ENCODE data around the gene FFAR3. TPM values are rescaled to one million over a fixed set of nuclear protein-coding genes. Genes with fewer than 3 reads are reported as not detected.

Gene FFAR3, protein sequence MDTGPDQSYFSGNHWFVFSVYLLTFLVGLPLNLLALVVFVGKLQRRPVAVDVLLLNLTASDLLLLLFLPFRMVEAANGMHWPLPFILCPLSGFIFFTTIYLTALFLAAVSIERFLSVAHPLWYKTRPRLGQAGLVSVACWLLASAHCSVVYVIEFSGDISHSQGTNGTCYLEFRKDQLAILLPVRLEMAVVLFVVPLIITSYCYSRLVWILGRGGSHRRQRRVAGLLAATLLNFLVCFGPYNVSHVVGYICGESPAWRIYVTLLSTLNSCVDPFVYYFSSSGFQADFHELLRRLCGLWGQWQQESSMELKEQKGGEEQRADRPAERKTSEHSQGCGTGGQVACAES
- under 1 TPM in 3 of 4 donors, not detected in 1; 0.13 to 0.19 (median 0.17) TPM for polyA plus RNA-seq (ENCODE audit: insufficient read length in 4 of 4)

DNA sequence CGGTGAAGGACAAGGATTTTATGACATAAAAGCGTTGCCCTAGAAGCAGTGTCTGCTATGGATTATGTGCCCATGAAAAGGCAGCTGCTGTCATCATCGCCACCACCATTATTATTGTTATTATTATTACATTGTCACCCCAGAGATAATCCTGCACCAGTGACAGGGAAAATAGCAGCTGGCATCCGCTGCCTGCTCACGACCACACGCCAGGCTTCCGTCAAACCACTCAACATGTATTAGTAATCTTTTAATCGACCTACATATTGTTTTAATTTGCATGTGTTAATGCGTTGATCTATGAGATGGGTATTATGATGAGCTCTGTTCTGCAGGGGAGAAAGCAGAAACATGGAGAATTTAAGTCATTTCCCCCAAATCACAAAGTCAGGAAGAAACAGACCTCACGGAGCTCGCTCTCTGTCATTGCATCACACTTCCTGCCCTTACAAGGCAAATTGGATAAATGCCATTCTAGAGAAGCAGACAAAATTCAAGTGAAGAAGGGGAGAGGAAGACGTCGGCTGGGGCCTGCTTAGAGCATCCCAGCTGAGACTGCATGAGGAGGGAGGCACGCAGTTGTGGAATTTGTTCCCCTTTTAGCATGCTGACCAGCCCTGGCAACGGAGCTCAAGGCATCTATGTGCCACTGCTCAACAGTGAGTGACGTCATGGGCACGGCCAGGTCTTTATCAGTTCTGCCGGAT is at the start of gene FFAR3:
Gene FFAR3 (plus strand): TSS at position 594 of the 707 bp plus-strand sequence. CDS start 431 bp downstream, outside the sequence.
- DNase-seq (ENCODE audit: low read depth in 4 of 4, low spot score in 2 of 4), result no peak

DNA sequence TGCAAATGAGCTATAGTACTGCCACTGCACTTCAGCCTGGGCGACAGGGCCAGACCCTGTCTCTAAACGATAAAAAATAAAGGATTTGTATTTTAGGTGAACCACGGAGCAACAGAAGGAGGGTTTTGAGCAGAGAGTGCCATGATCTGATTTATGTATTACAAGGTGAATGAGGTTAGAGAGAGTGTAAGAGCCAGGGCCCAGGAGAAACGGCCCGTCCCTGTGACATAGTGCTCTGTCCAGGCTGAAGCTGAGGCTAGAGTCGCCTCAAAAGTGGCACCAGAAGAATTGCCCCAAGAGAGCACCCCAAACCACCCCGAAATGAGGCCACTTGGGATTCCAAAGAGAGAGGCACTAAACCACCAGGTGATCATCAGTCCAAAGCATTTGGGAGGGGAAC is 49.4 kb upstream of the FFAR3 start:
- DNase-seq (ENCODE audit: low read depth in 4 of 4, low spot score in 2 of 4), result no peak

DNA sequence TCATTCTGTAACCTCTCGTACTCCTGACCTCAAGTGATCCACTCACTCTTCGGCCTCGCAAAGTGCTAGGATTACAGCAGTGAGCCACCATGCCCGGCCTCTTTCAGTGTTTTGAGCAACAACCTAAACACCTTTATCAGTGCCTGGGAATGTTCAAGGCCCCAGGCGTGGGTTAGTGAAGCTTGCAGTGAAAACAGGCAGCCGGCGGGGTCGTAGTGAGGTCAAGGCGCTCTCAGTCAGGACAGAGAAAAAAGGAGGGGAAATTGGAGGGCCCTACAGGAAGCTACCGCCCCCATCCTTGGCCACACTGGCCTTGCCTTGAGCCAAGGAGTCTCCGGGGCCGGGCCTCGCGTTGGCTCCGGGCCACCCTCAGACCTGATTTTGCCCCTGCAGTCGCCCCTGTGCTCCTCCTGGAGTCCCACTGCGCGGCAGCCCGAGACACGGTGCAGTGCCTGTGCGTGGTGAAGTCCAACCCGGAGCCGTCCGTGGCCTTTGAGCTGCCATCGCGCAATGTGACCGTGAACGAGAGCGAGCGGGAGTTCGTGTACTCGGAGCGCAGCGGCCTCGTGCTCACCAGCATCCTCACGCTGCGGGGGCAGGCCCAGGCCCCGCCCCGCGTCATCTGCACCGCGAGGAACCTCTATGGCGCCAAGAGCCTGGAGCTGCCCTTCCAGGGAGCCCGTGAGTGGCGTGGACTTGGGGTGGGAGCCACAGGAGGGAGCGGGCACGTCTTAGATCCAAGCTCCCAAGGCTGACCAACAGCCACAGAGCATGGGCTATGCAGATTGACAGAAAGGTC is 48.6 kb upstream of the FFAR3 start:
- peak in 3 of 4 donors; percentile 50 to 77 (median 66) for DNase-seq (ENCODE audit: low read depth in 4 of 4, low spot score in 2 of 4)

DNA sequence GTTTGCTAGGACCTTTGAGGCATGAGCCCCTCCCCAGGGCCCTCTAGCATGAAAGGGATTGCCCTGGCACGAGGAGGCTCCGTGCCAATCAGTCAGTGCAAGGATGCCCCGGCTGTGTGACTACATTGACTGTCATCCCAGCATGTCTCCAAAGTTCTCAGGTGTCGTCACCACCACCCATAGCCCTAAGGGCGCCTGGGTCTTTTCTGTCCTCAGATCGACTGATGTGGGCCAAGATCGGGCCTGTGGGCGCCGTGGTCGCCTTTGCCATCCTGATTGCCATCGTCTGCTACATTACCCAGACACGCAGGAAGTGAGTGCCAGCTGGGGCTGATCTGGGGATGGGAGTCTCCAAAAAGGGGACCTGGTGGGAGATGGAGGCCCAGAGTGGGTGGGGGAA is 47.9 kb upstream of the FFAR3 start:
- no peak for DNase-seq (ENCODE audit: low read depth in 4 of 4, low spot score in 2 of 4)

DNA sequence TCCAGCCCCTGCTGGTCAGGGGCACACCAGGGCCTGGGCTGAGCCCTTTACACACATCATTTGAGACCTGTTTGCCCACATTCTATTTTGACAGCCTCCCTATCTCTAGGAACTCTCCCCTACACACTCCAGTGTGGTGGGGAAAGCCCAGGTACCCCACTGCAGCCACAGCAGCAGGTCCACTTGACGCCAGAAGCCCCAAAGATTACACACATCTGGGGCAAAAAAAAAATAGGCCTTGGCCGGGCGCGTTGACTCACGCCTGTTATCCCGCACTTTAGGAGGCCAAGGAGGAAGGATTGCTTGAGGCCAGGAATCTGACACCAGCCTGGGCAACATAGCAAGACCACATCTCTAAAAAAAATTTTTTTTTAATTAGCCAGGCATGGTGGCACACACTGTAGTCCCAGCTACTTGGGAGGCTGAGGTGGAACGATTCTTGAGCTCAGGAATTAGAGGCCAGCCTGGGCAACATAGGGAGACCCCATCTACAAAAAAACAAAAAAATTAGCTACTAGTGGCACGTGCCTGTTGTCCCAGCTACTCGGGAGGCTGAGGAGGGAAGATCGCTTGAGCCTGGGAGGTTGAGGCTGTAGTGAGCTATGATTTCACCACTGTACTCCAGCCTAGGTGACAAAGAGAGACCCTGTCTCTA is 47.3 kb upstream of the FFAR3 start:
- DNase-seq (ENCODE audit: low read depth in 4 of 4, low spot score in 2 of 4), result no peak

DNA sequence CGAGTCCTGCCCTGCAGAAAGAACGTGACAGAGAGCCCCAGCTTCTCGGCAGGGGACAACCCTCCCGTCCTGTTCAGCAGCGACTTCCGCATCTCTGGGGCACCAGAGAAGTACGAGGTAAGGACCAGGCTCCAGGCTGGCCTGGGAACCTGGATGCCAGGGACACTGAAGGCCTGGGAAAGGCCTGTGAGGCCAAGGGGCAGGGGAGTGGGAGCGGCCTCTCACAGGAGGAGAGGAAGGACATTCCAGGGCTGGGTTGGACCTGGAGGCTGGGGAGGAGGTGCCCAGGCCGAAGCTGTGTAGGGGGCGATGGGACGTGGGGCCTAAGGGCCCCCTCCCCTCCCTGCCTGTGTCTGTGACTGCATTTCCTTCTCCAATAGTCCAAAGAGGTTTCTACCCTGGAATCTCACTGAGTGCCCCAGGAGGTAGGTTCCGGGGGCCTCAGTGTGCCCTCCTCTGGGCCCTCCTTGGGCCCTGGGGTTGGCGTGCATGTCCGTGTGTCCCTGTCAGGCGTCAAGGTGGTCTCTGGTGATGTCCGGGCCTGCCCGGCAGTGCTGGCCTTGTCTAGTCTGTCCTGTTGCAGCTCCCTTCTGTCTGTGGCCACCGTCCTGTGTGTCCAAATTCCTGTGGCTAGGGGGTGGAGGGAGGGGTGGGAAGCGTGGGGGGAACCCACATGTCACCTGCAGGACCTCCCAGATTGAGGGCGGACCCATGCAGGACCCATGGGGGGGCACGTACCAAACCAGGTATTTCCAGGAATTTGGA is 46.2 kb upstream of the FFAR3 start:
- no peak for DNase-seq (ENCODE audit: low read depth in 4 of 4, low spot score in 2 of 4)

DNA sequence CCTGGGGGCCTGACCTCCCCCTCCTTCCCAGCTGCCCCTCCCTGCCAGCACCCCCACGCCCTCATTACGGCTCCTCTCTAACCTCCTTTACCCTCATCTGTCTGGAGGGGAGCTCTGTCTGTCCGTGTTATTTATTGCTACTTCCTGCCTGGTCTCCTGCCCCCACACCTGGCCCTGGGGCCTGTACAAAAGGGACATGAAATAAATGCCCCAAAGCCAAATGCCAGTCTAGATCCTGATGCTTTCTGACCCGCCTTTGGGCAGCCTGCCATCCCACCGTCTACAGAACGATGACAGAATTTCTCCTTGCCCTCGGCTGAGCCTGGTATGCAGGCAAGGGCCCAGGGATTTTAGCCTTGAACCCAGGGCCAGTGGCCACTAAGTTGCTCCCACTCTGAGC is 44.7 kb upstream of the FFAR3 start:
- no peak for DNase-seq (ENCODE audit: low read depth in 4 of 4, low spot score in 2 of 4)

DNA sequence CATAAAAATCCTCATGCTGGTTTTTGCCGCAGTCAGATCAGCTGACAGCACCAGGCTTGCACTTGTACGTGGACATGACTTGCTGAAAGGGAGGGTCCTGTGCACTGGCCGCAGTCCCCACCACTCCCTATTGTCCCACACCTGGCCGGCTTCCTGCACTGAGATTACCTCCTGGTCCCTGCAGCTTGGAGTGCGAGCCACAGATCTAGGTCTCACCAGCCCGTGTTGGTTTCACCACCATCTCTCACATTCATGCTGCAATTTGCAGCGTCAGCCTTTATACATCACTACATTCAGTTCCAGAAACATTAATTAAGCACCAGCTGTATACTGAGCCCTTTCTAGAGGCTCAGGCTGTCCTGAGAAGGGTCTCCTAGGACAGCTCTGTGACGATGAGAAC is 44.2 kb upstream of the FFAR3 start:
- no peak for DNase-seq (ENCODE audit: low read depth in 4 of 4, low spot score in 2 of 4)

DNA sequence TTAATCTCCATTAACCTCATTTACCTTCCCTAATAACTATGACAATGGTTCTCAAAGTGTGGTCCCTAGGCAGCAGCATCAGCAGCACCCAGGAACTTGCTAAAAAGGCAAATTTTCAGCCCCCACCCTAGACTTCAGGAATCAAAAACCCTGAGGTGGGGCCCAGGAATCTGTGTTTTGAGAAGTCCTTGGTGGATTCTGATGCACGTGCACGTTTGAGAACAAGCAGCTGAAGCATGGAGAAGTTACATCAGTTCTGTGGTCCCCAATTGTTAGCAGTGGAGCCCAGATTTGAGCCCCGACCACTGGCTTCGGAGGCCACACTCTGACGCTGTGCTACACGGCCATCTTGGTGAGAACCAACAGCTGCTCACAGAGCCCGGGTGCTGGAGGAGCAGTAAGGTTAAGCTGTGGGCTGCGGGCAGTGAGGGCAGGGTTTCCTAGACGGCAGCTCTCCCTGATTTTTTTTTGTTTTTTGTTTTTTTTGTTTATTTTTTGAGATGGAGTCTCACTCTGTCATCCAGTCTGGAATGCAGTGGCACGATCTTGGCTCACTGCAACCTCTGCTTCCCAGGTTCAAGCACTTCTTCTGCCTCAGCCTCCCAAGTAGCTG is 43.3 kb upstream of the FFAR3 start:
- no peak for DNase-seq (ENCODE audit: low read depth in 4 of 4, low spot score in 2 of 4)

DNA sequence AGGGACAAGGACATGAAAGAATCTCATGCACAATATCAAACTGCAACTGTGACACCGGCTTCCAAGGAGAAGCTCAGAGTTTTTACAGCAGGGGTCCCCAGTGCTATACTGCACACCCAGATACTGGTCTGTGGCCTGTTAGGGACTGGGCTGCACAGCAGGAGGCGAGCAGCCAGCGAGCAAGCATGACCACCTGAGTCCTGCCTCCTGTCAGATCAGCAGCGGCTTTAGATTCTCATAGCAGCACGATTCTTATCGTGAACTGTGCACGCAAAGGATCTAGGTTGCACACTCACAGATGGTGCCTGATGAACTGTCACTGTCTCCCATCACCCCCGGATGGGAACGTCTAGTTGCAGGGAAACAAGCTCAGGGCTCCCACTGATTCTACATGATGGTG is 42.4 kb upstream of the FFAR3 start:
- no peak for DNase-seq (ENCODE audit: low read depth in 4 of 4, low spot score in 2 of 4)

DNA sequence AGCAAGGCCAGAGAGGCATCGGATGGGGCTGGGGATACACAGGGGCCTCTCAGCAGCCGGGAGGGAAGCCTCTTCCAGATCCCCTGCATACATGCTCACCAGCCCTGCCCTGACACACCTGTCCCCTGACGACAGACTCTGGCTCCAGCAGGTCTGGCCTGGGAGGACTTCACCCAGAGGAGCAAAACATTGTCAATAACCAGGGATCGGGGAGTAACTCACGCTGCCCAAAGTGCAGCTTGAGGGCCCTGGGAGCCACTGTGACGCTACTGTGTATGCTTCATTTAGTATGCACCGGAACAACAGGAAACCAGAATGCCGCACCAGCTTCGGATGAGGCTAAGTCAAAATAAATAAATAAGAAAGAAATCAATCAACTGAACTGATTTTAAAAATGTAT is 41.7 kb upstream of the FFAR3 start:
- no peak for DNase-seq (ENCODE audit: low read depth in 4 of 4, low spot score in 2 of 4)

DNA sequence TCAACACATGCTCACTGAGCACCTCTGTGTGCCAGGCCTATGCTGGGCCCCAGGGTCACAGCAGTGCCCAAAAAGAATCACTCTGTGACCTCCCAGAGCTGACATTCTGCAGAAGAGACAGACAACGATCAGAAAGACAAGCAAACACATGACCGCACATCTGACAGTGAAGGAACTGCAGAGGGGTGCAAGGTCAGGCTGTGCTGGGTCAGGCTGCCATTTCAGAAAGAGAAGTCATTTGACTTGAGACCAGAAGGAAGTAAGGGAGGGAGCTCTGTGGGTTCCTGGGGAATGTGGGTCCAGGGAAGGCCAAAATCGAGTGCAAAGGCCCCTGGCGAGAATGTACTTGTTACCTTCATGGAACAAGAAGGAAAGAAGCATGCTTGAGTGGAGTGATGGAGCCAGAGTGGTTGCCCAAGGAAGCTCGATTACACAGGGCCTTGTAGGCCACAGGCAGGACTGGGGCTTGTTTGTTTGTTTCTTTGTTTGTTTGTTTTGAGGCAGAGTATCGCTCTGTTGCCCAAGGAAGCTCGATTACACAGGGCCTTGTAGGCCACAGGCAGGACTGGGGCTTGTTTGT is 40.7 kb upstream of the FFAR3 start:
- DNase-seq (ENCODE audit: low read depth in 4 of 4, low spot score in 2 of 4), result no peak

DNA sequence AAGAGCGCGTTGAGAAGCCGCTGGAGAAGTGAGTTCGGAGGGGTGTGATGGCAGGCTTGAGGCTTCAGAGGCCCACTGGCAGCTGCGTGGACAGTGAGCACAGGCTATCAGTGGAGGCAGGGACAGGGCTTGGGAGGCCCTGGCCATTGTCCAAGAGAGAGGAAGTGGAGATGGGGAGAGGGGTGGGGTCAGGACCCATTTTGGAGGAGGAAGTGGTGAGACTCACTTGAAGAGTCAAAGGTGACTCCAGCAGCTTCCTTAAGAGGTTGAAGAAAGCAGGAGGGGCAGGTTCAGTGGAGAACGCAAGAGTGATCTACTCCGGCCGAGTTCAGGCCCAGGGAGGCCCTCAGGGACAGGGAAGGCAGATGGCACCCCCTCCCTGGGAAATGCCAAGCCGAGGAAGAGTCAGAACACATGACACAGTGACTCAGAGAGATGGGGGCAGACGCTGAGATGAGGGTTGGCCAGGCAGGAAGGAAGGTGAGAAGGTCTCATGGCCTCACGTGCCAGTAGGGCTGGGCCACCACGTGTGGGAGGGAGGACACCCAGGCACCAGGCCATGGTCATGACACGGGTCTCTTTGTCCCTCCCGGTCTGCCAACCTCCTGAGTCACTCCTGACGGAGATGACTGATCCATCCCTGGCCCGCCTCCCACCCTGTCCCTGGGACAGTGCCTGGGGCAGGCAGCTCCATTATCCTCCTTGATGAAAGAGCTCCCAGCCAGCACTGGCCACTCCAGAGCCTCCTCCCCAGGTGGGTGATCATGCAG is 39.4 kb upstream of the FFAR3 start:
- no peak for DNase-seq (ENCODE audit: low read depth in 4 of 4, low spot score in 2 of 4)

DNA sequence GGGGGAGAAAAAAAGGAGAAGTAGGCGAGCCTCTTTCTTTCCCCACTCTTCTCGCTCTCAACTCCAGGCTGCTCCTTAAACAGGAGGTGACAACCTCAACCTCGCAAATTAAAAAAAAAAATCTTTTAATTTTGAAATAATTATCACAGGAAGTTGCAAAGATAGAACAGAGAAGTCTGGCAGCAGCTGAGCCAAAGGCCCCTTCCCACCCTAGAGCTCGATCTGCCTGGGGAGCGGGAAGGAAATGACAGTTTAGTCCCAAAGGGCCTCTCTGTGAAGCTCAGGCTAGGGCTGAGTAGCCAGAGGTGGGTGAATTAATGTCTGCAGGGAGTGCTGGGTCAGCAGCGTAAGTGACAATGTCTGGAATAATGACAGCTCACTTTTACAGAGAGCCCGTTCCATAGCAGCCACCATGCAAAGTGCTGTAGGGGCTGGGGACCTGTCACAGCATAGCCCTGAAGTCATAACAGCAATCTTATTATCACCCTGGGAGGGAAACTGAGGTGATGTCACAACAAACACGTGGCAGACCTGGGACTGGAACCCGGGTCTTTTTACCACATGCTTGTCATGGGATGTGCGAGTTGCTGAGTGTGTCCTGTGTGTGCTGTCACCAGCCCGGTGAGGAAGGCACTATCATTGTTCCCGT is 38.1 kb upstream of the FFAR3 start:
- no peak for DNase-seq (ENCODE audit: low read depth in 4 of 4, low spot score in 2 of 4)

DNA sequence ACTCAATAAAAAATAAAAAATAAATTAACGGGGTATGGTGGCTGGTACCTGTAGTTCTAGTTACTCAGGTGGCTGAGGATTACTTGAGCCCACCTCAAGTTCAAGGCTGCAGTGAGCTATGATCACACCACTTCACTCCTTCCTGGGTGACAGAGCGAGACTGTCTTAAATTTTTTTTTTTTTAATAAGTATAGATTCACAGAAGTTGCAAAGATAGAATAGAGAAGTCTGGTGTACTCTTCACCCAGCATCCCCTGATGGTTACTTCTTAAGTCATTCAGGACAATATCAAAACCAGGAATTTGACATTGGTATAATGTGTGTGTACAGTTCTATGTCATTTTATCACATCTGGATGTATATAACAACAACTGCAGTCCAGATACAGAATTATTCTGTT is 37.0 kb upstream of the FFAR3 start:
- DNase-seq (ENCODE audit: low read depth in 4 of 4, low spot score in 2 of 4), result no peak

DNA sequence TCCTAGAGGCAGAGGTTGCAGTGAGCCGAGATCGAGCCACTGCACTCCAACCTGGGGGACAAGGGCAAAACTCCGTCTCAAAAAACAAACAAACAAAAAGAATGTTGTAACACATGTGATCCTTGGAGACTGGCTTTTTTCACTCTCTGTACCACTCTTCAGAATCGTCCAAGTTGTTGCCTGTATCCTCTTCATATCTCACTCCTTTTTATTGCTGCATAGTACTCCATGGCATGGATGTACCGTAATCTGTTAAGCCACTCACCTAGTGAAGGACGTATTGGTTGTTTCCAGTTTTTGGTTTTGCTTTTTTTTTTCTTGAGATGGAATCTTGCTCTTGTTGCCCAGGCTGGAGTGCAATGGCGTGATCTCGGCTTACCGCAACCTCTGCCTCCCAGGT is 36.2 kb upstream of the FFAR3 start:
- DNase-seq (ENCODE audit: low read depth in 4 of 4, low spot score in 2 of 4), result no peak

DNA sequence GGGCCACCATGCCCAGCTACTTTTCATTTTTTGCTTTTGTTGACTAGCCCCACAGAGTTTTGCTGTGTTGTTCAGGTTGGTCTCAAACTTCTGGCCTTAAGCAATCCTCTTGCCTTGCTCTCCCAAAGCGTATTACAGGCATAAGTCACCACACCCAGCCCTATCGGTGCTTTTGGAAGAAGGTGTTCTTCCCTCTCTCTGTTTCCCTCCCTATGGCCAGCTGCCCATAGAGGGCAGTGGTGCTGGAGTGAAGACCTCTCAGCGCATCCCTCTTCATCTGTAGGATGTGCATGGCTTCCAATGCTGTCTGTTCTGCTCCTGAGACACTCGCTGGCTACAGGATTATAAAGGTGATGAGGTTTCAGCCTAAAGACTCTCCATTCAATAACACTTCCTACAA is 30.6 kb upstream of the FFAR3 start:
- no peak for DNase-seq (ENCODE audit: low read depth in 4 of 4, low spot score in 2 of 4)

DNA sequence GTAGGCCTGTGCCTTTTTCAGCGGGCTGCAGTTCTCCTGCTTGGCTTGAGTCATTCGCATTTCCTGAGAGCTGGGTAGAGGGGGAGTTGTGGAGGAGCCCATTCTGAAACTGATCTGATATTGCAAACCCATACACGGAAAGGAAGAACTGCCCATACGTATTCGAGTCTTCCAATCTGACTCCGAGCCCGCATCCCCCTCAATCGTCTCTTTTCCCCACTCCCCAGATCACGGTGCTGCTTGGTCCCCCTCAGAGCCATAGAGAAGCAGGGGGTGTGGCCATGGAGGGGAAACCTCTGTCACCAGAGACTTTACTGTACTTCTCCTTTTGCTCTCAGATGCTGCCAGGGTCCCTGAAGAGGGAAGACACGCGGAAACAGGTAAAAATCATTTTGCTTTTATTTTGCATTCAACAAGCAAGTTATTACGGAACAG is 29.4 kb upstream of the FFAR3 start, which contains the start of gene CD22:
Gene CD22 (plus strand): TSS at position 337 of the 435 bp plus-strand sequence. CDS start 2,854 bp downstream, outside the sequence.
- no peak for DNase-seq (ENCODE audit: low read depth in 4 of 4, low spot score in 2 of 4)
